GM13977 (cell line): ENCODE results near the gene RHNO1.

ENCODE experiments used
- DNase-seq: peaks from one replicate; pipeline ENCODE4 v3.0.0; 2012; ENCODE audit warnings: low spot score
- CTCF ChIP-seq: IDR thresholded peaks from 2 replicates; pipeline ENCODE4 v1.5.1; 2012; ENCODE audit warnings: mild to moderate bottlenecking, control low read depth; ENCODE audit not compliant: insufficient read depth; ENCODE audit errors: extremely low read depth, missing control alignments
- in situ Hi-C: fragments of 300-500 bp; cut with MboI; formaldehyde crosslinking; loops from one replicate; pipeline ENCODE4 v1.12.0; 2022; ENCODE audit warnings: low sequenced_read_pairs, low pct_unique_long_range_greater_than_20kb, mixed read lengths, inconsistent platforms; ENCODE audit not compliant: unreplicated experiment

Gene RHNO1

GRCh38 chr12:2897418-2897817 is 20.4 kb downstream of the RHNO1 start:
- in situ Hi-C loops, result loop anchor here (25.0 kb wide), 1 partner anchor 140 kb away; no protein-coding TSS in a partner anchor
- no peak for DNase-seq
- no peak for TF ChIP-seq CTCF

- no peak for TF ChIP-seq CTCF
- in situ Hi-C loops, result no loop called here
- DNase-seq, result no peak
These were observed 23.6 kb downstream of the RHNO1 start for GRCh38 chr12:2900642-2901041.

GRCh38 chr12:2902272-2902880 is 25.4 kb downstream of the RHNO1 start:
- in situ Hi-C loops, result no loop called here
- no peak for DNase-seq
- no peak for TF ChIP-seq CTCF

- in situ Hi-C loops, result no loop called here
- no peak for DNase-seq
- TF ChIP-seq CTCF, result no peak
These were observed 27.2 kb downstream of the RHNO1 start for GRCh38 chr12:2904260-2904659.

- DNase-seq, result no peak
- no peak for TF ChIP-seq CTCF
- in situ Hi-C loops, result no loop called here
These were observed 35.2 kb downstream of the RHNO1 start for GRCh38 chr12:2912216-2912575.

- in situ Hi-C loops, result no loop called here
- DNase-seq, result no peak
- no peak for TF ChIP-seq CTCF
These were observed 42.2 kb downstream of the RHNO1 start for GRCh38 chr12:2919249-2919648.

- TF ChIP-seq CTCF, result no peak
- no peak for DNase-seq
- in situ Hi-C loops, result no loop called here
These were observed 45.3 kb downstream of the RHNO1 start for GRCh38 chr12:2922329-2922728.
